GM21526 (cell line): ENCODE data around the gene PAPPA.

Experiments
- ATAC-seq: cut with Tn5 transposase; IDR thresholded peaks from one replicate; pipeline ENCODE4 v1.9.1; 2021; ENCODE audit warnings: moderate library complexity; ENCODE audit not compliant: unreplicated experiment, low FRiP score

Gene PAPPA

GRCh38 chr9:116303270-116303669, 149.7 kb downstream of the PAPPA start:
- no peak for ATAC-seq

GRCh38 chr9:116303886-116304538, 150.4 kb downstream of the PAPPA start:
- no peak for ATAC-seq

- no peak for ATAC-seq
Observed at GRCh38 chr9:116304761-116305160, 151.2 kb downstream of the PAPPA start.

- no peak for ATAC-seq
Observed at GRCh38 chr9:116308076-116308475, 154.5 kb downstream of the PAPPA start.

- no peak for ATAC-seq
Observed at GRCh38 chr9:116309900-116310611, 156.5 kb downstream of the PAPPA start.

- no peak for ATAC-seq
Observed at GRCh38 chr9:116312221-116312620, 158.6 kb downstream of the PAPPA start.

GRCh38 chr9:116313638-116314037, 160.0 kb downstream of the PAPPA start:
- ATAC-seq: no peak

GRCh38 chr9:116316246-116316645, 162.7 kb downstream of the PAPPA start:
- ATAC-seq: no peak

GRCh38 chr9:116317503-116317902, 163.9 kb downstream of the PAPPA start:
- no peak for ATAC-seq

GRCh38 chr9:116318468-116319374, 165.1 kb downstream of the PAPPA start:
- ATAC-seq: no peak

- ATAC-seq: no peak
Observed at GRCh38 chr9:116319480-116319879, 165.9 kb downstream of the PAPPA start.

GRCh38 chr9:116320290-116320689, 166.7 kb downstream of the PAPPA start:
- ATAC-seq: no peak

- no peak for ATAC-seq
Observed at GRCh38 chr9:116322521-116322920, 168.9 kb downstream of the PAPPA start.

- ATAC-seq: no peak
Observed at GRCh38 chr9:116323012-116323411, 169.4 kb downstream of the PAPPA start.

- ATAC-seq: no peak
Observed at GRCh38 chr9:116323571-116323970, 170.0 kb downstream of the PAPPA start.

- no peak for ATAC-seq
Observed at GRCh38 chr9:116325924-116326323, 172.3 kb downstream of the PAPPA start.

GRCh38 chr9:116327701-116328405, 174.3 kb downstream of the PAPPA start:
- ATAC-seq: no peak

- ATAC-seq: no peak
Observed at GRCh38 chr9:116329470-116329869, 175.9 kb downstream of the PAPPA start.

GRCh38 chr9:116331241-116331640, 177.7 kb downstream of the PAPPA start:
- ATAC-seq: no peak

GRCh38 chr9:116332090-116332489, 178.5 kb downstream of the PAPPA start:
- ATAC-seq: no peak

- ATAC-seq: no peak
Observed at GRCh38 chr9:116333254-116333653, 179.7 kb downstream of the PAPPA start.
